Measurements from ENCODE around the gene ARPC1A. TPM values are rescaled to one million over a fixed set of nuclear protein-coding genes. Genes with fewer than 3 reads are reported as not detected.

Gene ARPC1A
- total RNA-seq, 1 donor from 2014 or later = 51.6 TPM

DNA sequence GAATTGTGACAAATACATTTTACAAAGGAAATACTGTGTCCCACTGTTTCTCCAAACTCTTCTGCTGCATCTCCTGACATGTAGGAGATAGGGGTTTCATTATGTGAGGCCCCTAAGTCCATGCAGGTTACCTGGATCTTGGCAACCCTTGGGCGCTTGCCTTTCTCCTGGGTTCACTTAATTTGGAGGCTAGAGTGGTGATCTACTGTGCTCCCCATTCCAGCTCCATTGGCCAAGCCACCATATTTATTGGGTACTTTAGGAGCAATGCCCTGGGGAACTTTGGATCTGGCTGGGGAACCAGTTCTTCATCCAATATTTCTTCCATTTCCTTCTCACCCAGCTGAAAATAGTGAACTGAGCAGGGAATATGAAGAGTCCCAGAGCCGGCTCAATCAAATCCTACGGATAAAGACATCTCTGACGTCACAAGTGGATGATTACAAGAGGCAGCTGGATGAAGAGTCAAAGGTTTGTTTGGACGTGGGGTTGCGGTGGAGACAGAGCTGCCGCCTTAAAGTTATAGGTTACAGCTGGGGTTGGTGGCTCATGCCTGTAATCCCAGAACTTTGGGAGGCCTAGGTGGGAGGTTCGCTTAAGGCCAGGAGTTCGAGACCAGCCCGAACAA is 34.6 kb upstream of the ARPC1A start:
- TF ChIP-seq, protein P1, sequence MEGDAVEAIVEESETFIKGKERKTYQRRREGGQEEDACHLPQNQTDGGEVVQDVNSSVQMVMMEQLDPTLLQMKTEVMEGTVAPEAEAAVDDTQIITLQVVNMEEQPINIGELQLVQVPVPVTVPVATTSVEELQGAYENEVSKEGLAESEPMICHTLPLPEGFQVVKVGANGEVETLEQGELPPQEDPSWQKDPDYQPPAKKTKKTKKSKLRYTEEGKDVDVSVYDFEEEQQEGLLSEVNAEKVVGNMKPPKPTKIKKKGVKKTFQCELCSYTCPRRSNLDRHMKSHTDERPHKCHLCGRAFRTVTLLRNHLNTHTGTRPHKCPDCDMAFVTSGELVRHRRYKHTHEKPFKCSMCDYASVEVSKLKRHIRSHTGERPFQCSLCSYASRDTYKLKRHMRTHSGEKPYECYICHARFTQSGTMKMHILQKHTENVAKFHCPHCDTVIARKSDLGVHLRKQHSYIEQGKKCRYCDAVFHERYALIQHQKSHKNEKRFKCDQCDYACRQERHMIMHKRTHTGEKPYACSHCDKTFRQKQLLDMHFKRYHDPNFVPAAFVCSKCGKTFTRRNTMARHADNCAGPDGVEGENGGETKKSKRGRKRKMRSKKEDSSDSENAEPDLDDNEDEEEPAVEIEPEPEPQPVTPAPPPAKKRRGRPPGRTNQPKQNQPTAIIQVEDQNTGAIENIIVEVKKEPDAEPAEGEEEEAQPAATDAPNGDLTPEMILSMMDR (IDR thresholded peaks at IDR 0.05) = no peak
- no peaks in the 10 kb centered on the region for H3K27me3 Mint-ChIP-seq
- ChIA-PET CTCF (interaction anchor here (0.7 kb wide), 1 partner anchor 251 kb away, joined by 3 read pairs; no protein-coding TSS in a partner anchor), POLR2A (no interaction called here)
- DNase-seq (no peak), ATAC-seq (ENCODE audit: low read depth) (no peak)
- no peak overlapping the region for H3K27ac Mint-ChIP-seq
- no peak overlapping the region for H3K4me3 Mint-ChIP-seq
- no peaks in the 10 kb centered on the region for H3K9me3 Mint-ChIP-seq
- no peaks in the 10 kb centered on the region for H3K4me1 Mint-ChIP-seq
- no peaks in the 10 kb centered on the region for H3K36me3 Mint-ChIP-seq (ENCODE audit: low read depth)
- intact Hi-C loops (cut with micrococcal nuclease) = no loop called here

DNA sequence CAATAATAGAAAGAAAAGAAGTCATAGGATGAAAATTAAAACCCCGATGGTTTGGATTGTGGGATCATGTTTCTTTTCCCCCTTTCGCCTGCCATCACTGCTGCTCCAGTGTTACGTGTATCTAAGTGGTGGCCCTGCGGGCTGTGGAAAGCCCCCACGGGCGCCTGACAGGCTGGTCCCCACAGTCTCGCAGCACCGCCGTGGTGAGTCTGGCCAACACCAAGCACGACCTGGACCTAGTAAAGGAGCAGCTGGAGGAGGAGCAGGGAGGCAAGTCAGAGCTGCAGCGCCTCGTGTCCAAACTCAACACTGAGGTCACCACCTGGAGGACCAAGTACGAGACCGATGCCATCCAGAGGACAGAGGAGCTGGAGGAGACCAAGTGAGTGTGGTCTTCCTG is 33.6 kb upstream of the ARPC1A start:
- Mint-ChIP-seq H3K4me1 (no peaks in the 10 kb centered on the region), H3K27ac (no peak overlapping the region), H3K4me3 (no peak overlapping the region), H3K36me3 (ENCODE audit: low read depth) (no peaks in the 10 kb centered on the region), H3K27me3 (no peaks in the 10 kb centered on the region), H3K9me3 (no peaks in the 10 kb centered on the region)
- ChIA-PET POLR2A (no interaction called here), CTCF (no interaction called here)
- TF ChIP-seq, protein P1 (IDR thresholded peaks at IDR 0.05) = no peak
- ATAC-seq (ENCODE audit: low read depth) (no peak), DNase-seq (no peak)
- intact Hi-C loops (cut with micrococcal nuclease) = no loop called here

DNA sequence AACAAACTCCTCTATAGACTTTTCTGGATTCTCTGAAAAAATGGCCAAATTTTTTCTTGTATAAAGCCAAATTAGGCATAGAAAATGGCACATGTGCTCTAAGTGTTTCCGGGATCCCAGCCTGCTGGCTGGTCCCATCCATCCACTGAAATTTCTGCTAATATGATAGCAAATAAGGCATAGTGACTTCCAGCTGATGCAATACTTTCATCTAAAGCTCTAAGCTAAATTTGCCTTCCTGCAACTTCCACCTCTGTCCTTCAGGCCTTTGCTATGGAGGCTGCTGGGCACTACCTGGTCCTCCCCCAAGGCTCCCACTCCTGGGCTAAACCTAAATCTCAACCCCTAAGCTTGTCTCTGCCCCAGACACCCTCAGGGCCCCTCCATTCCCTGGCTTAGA is 32.5 kb upstream of the ARPC1A start:
- no peaks in the 10 kb centered on the region for H3K36me3 Mint-ChIP-seq (ENCODE audit: low read depth)
- DNase-seq = no peak
- no peak overlapping the region for H3K27ac Mint-ChIP-seq
- POLR2A ChIA-PET = no interaction called here
- intact Hi-C loops (cut with micrococcal nuclease) = no loop called here
- no peak for ATAC-seq (ENCODE audit: low read depth)
- TF ChIP-seq, protein P1 (IDR thresholded peaks at IDR 0.05) = no peak
- no peaks in the 10 kb centered on the region for H3K27me3 Mint-ChIP-seq
- no peaks in the 10 kb centered on the region for H3K4me1 Mint-ChIP-seq
- CTCF ChIA-PET = no interaction called here
- H3K9me3 Mint-ChIP-seq = no peaks in the 10 kb centered on the region
- H3K4me3 Mint-ChIP-seq = no peak overlapping the region

DNA sequence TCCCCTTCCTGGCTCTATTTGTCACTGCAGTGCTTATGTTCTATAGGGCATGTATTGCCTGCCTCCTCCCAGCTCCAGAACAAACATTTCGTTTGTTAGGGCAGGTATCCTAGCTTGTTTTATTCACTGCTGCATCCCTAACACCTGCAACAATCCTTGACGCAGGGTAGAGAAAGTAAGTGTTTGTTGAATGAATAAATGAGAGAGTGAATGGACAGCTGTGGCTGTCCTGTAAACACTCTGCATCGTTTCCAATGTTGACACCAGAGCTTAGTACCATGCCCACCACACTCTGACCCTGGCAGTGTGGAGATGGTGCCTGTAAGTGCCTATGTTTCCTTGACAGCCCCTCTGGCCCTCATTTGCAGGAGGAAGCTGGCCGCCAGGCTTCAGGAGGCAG is 32.0 kb upstream of the ARPC1A start:
- POLR2A ChIA-PET = no interaction called here
- ATAC-seq (ENCODE audit: low read depth) (no peak), DNase-seq (no peak)
- intact Hi-C loops (cut with micrococcal nuclease) = no loop called here
- no peaks in the 10 kb centered on the region for H3K36me3 Mint-ChIP-seq (ENCODE audit: low read depth)
- H3K4me3 Mint-ChIP-seq = no peak overlapping the region
- TF ChIP-seq, protein P1 (IDR thresholded peaks at IDR 0.05) = no peak
- no peak overlapping the region for H3K27ac Mint-ChIP-seq
- H3K9me3 Mint-ChIP-seq = no peaks in the 10 kb centered on the region
- no peaks in the 10 kb centered on the region for H3K4me1 Mint-ChIP-seq
- H3K27me3 Mint-ChIP-seq = no peaks in the 10 kb centered on the region
- CTCF ChIA-PET = no interaction called here

DNA sequence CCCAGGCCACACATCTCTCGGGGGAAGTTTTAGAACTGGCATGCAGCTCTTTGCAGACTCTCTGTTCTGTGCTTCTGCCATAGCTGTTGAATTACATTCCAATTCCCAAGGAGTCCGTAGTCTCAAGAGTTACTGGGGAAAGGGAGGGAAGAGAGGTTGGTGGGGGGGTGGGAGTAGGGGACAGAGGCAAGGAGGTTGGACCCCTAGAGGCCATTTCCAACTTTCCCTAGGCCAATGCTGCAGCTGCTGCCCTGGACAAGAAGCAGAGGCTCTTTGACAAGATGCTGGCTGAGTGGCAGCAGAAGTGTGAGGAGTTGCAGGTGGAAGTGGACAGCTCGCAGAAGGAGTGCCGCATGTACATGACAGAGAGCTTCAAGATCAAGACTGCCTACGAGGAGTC is 29.2 kb upstream of the ARPC1A start:
- POLR2A ChIA-PET = no interaction called here
- CTCF ChIA-PET = no interaction called here
- Mint-ChIP-seq H3K9me3 (no peaks in the 10 kb centered on the region), H3K4me1 (no peaks in the 10 kb centered on the region), H3K4me3 (no peak overlapping the region), H3K27ac (no peak overlapping the region), H3K27me3 (no peaks in the 10 kb centered on the region), H3K36me3 (ENCODE audit: low read depth) (no peaks in the 10 kb centered on the region)
- ATAC-seq (ENCODE audit: low read depth) (no peak), DNase-seq (no peak)
- intact Hi-C loops (cut with micrococcal nuclease) = no loop called here
- TF ChIP-seq, protein P1 (IDR thresholded peaks at IDR 0.05) = no peak

All from activated B cell treated with CpG ODN at 0.5 μM for 24 hours (primary cell).